IPS-NIHi7 (cell line): ENCODE results near the gene ENTREP3.
"Not testable (repeated sequence)": the region's sequence is repeated elsewhere in the genome, so short reads cannot be mapped to it uniquely, and the experiment has no call there.

Experiments used
- DNase-seq: peaks from one replicate; pipeline ENCODE4 v3.0.0; 2012; ENCODE audit warnings: mixed read lengths; ENCODE audit errors: extremely low spot score

ENTREP3 gene

GRCh38 chr1:155225404-155225759 is 29.9 kb downstream of the ENTREP3 start:
- not testable (repeated sequence) for DNase-seq

- DNase-seq: no peak
Observed at GRCh38 chr1:155223047-155223446, 32.2 kb downstream of the ENTREP3 start.

GRCh38 chr1:155220211-155220965 is 34.9 kb downstream of the ENTREP3 start:
- DNase-seq: not testable (repeated sequence)

- DNase-seq: peak; percentile 55
Observed at GRCh38 chr1:155219592-155220031, 35.7 kb downstream of the ENTREP3 start.

GRCh38 chr1:155218854-155219591 is 36.3 kb downstream of the ENTREP3 start:
- peak; percentile 63 for DNase-seq

GRCh38 chr1:155214702-155215101 is 40.6 kb downstream of the ENTREP3 start:
- not testable (repeated sequence) for DNase-seq

GRCh38 chr1:155212051-155212440 is 43.2 kb downstream of the ENTREP3 start:
- not testable (repeated sequence) for DNase-seq

- DNase-seq: not testable (repeated sequence)
Observed at GRCh38 chr1:155211381-155212050, 43.8 kb downstream of the ENTREP3 start.

- no peak for DNase-seq
Observed at GRCh38 chr1:155210314-155211104, 44.8 kb downstream of the ENTREP3 start.

GRCh38 chr1:155209312-155209721 is 46.0 kb downstream of the ENTREP3 start:
- DNase-seq: no peak

- peak; percentile 86 for DNase-seq
Observed at GRCh38 chr1:155208541-155209311, 46.6 kb downstream of the ENTREP3 start, which contains the start of gene MTX1. TSS of gene MTX1 (plus strand) at chr1:155208695. CDS start at chr1:155208805, 110 bp downstream.

- DNase-seq: no peak
Observed at GRCh38 chr1:155207806-155208540, 47.3 kb downstream of the ENTREP3 start, which contains the start of gene THBS3. TSS of gene THBS3 (minus strand) at chr1:155207897. CDS start at chr1:155207876, 21 bp downstream.

- peak; percentile 68 for DNase-seq
Observed at GRCh38 chr1:155206891-155207805, 48.1 kb downstream of the ENTREP3 start.

- DNase-seq: no peak
Observed at GRCh38 chr1:155205969-155206593, 49.2 kb downstream of the ENTREP3 start.

GRCh38 chr1:155205035-155205434 is 50.2 kb downstream of the ENTREP3 start:
- DNase-seq: no peak

- no peak for DNase-seq
Observed at GRCh38 chr1:155202731-155203515, 52.4 kb downstream of the ENTREP3 start.

GRCh38 chr1:155202198-155202597 is 53.1 kb downstream of the ENTREP3 start:
- no peak for DNase-seq

- DNase-seq: no peak
Observed at GRCh38 chr1:155200920-155201319, 54.4 kb downstream of the ENTREP3 start.
